K562 (cell line): Measurements from ENCODE around the gene CCNT1. TPM values are rescaled to one million over a fixed set of nuclear protein-coding genes. Genes with fewer than 3 reads are reported as not detected.
A peak's percentile ranks its signal among the peaks of the same experiment; 100 is the strongest.

Experiments used
- E2F8 ChIP-seq: fragments of 450-650 bp; IDR thresholded peaks from 2 replicates; pipeline ENCODE4 v1.7.1; 2018; ENCODE audit warnings: mild to moderate bottlenecking, low read depth; ENCODE audit not compliant: partially characterized antibody
- HDAC3 ChIP-seq: fragments of 450-650 bp; IDR thresholded peaks from 2 replicates; pipeline ENCODE4 v1.6.1; 2018; ENCODE audit warnings: borderline replicate concordance, mild to moderate bottlenecking, moderate library complexity; ENCODE audit not compliant: partially characterized antibody
- PHF20 ChIP-seq: fragments of 450-650 bp; IDR thresholded peaks from 2 replicates; pipeline ENCODE4 v1.6.1; 2018; ENCODE audit not compliant: partially characterized antibody
- POLR2AphosphoS2 ChIP-seq: IDR thresholded peaks from 2 replicates; pipeline ENCODE4 v1.6.1; 2012; ENCODE audit warnings: low read length, improper control_type of control experiment
- RBFOX2 ChIP-seq: fragments of 200-400 bp; formaldehyde crosslinking; IDR thresholded peaks from 2 replicates; pipeline ENCODE4 v1.6.1; 2017; ENCODE audit warnings: low read depth, mild to moderate bottlenecking, low read length, moderate library complexity
- RBM25 ChIP-seq: fragments of 200-400 bp; formaldehyde crosslinking; IDR thresholded peaks from 2 replicates; pipeline ENCODE4 v1.6.1; 2018; ENCODE audit warnings: low read length, low read depth, moderate library complexity; ENCODE audit not compliant: severe bottlenecking
- TAF7 ChIP-seq: fragments of 450-650 bp; IDR thresholded peaks from 2 replicates; pipeline ENCODE4 v1.6.1; 2016; ENCODE audit warnings: missing genetic modification characterization, missing compliant biosample characterization
- ZBTB40 ChIP-seq, 2 experiments: fragments of 450-650 bp in 1 of 2; sonication (generic) in 1 of 2; formaldehyde crosslinking in 1 of 2; IDR thresholded peaks; 2 replicates each; pipeline versions ENCODE4 v1.7.1 to v1.9.0; 2016 to 2022; ENCODE audit warnings: inconsistent platforms in 1 of 2, mild to moderate bottlenecking in 1 of 2, missing genetic modification reagents in 1 of 2
- ZNF174 ChIP-seq: fragments of 250-450 bp; sonication (Bioruptor Pico); IDR thresholded peaks from 2 replicates; pipeline ENCODE4 v1.4.0; 2020; ENCODE audit warnings: mild to moderate bottlenecking
- polyA plus RNA-seq, 8 experiments: library from polyadenylated mRNA; depleted of rRNA in 4 of 8; stranded (reverse) in 5 of 8; unstranded in 3 of 8; fragments of >200 nt; fragmentation: Nextera tagmentation in 2 of 8; fragmentation: Illumina TruSeq in 1 of 8; extraction: Ambion mirVana in 2 of 8; extraction: Trizol in 1 of 8; gene quantifications; 2 replicates each; pipeline versions ENCODE4 v1.2.1 to v1.2.3, GENCODE V29; 2011 to 2014; ENCODE audit warnings: inconsistent platforms in 1 of 8, missing spikeins in 1 of 8
- total RNA-seq, 7 experiments: library from RNA; depleted of rRNA in 6 of 7; stranded (reverse); fragments of >200 nt in 6 of 7; fragmentation: Illumina TruSeq in 2 of 7; extraction: Trizol in 2 of 7; gene quantifications; 2 replicates each; pipeline versions ENCODE4 v1.2.1 to v1.2.3, GENCODE V29; 2011 to 2021; ENCODE audit warnings: low replicate concordance in 1 of 7
- TF ChIP-seq, protein P1 (sequence below), 2 experiments: fragments of 450-650 bp; IDR thresholded peaks; 2 replicates each; pipeline ENCODE4 v1.6.1; 2018; ENCODE audit warnings: mild to moderate bottlenecking in 2 of 2, low read depth in 1 of 2; ENCODE audit not compliant: partially characterized antibody in 2 of 2

Gene CCNT1
- total and polyA plus RNA-seq, 9 of the 15 experiments (the other 6 are each of a cell fraction or from before 2014, with no cell fraction given) = 9.7 to 52.4 (median 33.4) TPM

DNA sequence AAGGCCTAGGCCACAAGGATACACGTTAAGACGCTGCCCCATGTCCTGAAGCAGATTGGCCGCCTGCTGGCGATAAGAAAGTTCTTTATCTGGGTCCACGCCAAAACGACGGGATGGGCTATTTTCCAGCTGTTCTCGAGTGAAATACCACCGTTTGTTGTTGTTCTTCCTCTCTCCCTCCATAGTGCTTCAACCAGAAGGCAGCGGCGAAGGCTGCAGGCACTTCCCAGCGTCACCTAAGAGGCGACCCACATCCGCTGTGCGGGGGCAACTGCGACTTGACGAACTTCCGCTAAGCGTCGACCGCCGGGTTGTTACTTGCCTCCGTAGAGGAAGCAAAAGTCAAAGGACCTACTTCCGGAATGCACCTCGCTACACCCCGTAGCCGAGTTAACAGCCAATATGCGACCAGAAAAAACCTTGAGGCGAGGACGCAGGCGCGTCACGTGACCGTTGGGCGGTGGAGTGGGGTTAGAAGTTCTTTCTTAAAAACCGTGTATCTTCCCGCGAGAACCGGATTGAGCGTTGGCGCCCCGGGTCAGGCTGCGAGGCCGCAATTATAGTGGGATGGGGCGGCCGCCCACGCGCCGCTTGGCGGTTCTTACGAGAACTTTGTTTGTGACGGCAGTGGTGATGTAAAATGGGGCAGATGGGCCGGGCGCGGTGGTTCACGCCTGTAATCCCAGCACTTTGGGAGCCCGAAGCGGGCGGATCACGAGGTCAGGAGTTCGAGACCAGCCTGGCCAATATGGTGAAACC lies at the start of gene CCNT1 (continued):
- TF ChIP-seq ZBTB40 (IDR thresholded peaks at IDR 0.05) (peak; percentile 98), ZBTB40 (CRISPR knock-in tag; IDR thresholded peaks at IDR 0.05) (no peak), POLR2AphosphoS2 (peak; percentile 63; the same call in 1 of the 2 replicates), TAF7 (peak; percentile 82), ZNF174 (CRISPR knock-in tag) (no peak), RBFOX2 (peak; percentile 90), E2F8 (peak; percentile 93), HDAC3 (peak; percentile 47), RBM25 (peak; percentile 87), PHF20 (peak; percentile 88)
- TF ChIP-seq, protein P1, sequence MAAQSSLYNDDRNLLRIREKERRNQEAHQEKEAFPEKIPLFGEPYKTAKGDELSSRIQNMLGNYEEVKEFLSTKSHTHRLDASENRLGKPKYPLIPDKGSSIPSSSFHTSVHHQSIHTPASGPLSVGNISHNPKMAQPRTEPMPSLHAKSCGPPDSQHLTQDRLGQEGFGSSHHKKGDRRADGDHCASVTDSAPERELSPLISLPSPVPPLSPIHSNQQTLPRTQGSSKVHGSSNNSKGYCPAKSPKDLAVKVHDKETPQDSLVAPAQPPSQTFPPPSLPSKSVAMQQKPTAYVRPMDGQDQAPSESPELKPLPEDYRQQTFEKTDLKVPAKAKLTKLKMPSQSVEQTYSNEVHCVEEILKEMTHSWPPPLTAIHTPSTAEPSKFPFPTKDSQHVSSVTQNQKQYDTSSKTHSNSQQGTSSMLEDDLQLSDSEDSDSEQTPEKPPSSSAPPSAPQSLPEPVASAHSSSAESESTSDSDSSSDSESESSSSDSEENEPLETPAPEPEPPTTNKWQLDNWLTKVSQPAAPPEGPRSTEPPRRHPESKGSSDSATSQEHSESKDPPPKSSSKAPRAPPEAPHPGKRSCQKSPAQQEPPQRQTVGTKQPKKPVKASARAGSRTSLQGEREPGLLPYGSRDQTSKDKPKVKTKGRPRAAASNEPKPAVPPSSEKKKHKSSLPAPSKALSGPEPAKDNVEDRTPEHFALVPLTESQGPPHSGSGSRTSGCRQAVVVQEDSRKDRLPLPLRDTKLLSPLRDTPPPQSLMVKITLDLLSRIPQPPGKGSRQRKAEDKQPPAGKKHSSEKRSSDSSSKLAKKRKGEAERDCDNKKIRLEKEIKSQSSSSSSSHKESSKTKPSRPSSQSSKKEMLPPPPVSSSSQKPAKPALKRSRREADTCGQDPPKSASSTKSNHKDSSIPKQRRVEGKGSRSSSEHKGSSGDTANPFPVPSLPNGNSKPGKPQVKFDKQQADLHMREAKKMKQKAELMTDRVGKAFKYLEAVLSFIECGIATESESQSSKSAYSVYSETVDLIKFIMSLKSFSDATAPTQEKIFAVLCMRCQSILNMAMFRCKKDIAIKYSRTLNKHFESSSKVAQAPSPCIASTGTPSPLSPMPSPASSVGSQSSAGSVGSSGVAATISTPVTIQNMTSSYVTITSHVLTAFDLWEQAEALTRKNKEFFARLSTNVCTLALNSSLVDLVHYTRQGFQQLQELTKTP (IDR thresholded peaks at IDR 0.05; ENCODE audit: low read depth in 1 of 2, partially characterized antibody in 2 of 2) = peak in 1 of 2 experiments; percentile 79
